ENCODE results near the gene CARD16. TPM values are rescaled to one million over a fixed set of nuclear protein-coding genes. Genes with fewer than 3 reads are reported as not detected.

CARD16 gene
- total and polyA plus RNA-seq, 11 donors: 3.9 to 43.6 (median 9.0) TPM

DNA sequence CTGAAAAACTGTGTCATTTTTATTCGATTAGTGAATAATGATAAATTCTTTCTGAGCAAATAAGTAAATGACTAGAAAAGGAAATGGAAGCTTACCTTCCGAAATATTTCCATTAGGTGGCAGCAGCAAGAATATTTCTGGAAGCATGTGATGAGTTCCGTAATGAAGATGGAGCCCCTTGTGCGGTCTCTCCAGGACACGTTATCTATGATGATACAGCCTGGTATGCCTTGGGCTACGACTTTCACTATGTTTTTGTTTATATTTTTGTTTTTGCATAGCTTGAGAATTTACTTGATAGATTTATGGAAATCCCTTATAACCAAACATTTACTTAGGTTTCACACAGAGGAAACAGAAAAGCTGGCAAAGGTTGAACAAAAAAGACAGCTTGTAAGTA, 47.8 kb downstream of the CARD16 start:
- ATAC-seq: no peak

DNA sequence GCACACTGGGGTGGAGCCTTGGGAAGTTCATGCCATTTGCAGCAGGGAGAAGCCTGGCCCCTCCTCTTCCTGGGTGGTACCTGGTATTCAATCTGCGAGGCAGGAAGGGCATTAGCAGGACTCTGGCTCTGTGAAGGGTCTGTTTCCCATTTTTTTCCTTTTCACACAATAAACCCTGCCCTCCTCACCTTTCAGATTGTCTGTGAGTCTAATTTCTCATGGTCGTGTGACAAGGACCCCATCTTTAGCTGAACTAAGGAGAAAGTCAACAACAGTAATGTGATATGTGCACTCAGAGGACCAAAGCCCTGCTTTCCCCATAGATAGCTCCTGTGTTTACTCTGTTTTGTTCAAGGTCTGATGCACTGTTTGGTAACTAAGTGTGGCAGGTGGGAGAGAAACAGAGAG, 50.1 kb downstream of the CARD16 start:
- peak in 1 of 5 donors; percentile 32 for DNase-seq
- H3K9me3 ChIP-seq: no peaks in the 10 kb centered on the region
- 55 to 74% (median 64%) methylated on average over 2 of the region's 2 CpGs for WGBS, 4 donors
- no peak for TF ChIP-seq POLR2A (IDR thresholded peaks at IDR 0.05)
- TF ChIP-seq, protein P1, sequence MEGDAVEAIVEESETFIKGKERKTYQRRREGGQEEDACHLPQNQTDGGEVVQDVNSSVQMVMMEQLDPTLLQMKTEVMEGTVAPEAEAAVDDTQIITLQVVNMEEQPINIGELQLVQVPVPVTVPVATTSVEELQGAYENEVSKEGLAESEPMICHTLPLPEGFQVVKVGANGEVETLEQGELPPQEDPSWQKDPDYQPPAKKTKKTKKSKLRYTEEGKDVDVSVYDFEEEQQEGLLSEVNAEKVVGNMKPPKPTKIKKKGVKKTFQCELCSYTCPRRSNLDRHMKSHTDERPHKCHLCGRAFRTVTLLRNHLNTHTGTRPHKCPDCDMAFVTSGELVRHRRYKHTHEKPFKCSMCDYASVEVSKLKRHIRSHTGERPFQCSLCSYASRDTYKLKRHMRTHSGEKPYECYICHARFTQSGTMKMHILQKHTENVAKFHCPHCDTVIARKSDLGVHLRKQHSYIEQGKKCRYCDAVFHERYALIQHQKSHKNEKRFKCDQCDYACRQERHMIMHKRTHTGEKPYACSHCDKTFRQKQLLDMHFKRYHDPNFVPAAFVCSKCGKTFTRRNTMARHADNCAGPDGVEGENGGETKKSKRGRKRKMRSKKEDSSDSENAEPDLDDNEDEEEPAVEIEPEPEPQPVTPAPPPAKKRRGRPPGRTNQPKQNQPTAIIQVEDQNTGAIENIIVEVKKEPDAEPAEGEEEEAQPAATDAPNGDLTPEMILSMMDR (IDR thresholded peaks at IDR 0.05): no peak
- H3K36me3 ChIP-seq: no peaks in the 10 kb centered on the region
- H3K27ac ChIP-seq: no peak overlapping the region
- intact Hi-C loops (cut with DNase I): no loop called here
- no peaks in the 10 kb centered on the region for H3K27me3 ChIP-seq
- ATAC-seq: peak in 2 of 4 donors; percentile 34 to 38
- no peaks in the 10 kb centered on the region for H3K4me1 ChIP-seq
- H3K4me3 ChIP-seq: no peak overlapping the region

More for the DNA sequence above, 47.8 kb downstream of the CARD16 start:
- DNase-seq: no peak
- no peaks in the 10 kb centered on the region for H3K4me1 ChIP-seq
- H3K27me3 ChIP-seq: no peaks in the 10 kb centered on the region
- no peak overlapping the region for H3K4me3 ChIP-seq
- H3K27ac ChIP-seq: no peak overlapping the region
- no peaks in the 10 kb centered on the region for H3K9me3 ChIP-seq
- no peak for TF ChIP-seq POLR2A (IDR thresholded peaks at IDR 0.05)
- TF ChIP-seq, protein P1 (IDR thresholded peaks at IDR 0.05): peak in 3 of 12 donors; percentile 10 to 24 (median 24)
- H3K36me3 ChIP-seq: no peaks in the 10 kb centered on the region
- intact Hi-C loops (cut with DNase I): no loop called here
- 53 to 78% (median 69%) methylated on average over 6 of the region's 6 CpGs for WGBS, 4 donors

DNA sequence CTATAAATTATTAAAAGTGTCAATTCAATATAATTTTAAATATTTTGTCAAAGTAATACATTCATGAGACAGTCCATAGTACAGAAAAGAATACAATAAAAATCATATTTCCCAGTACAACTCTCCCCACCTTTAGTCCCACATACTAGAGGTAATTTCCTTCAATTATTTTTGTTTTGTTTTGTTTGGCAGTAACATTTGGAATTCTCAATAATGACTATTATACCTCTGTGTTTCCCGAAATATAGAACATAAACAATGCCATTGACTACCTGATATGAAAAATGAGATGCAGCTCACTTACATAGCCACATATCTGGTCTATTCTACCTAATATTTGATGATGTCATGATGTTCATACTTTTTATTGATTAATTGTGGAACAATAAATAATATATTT, 52.4 kb downstream of the CARD16 start:
- DNase-seq (no peak), ATAC-seq (peak in 1 of 4 donors; percentile 24)
- Histone ChIP-seq H3K27ac (peak overlapping the region in 1 of 12 donors; percentile 19), H3K4me3 (no peak overlapping the region), H3K9me3 (peaks cover 0 to 14% (median 7%) of the 10 kb centered on the region in 12 donors), H3K36me3 (no peaks in the 10 kb centered on the region), H3K27me3 (no peaks in the 10 kb centered on the region), H3K4me1 (no peaks in the 10 kb centered on the region)
- no peak for TF ChIP-seq POLR2A (IDR thresholded peaks at IDR 0.05)
- TF ChIP-seq, protein P1 (IDR thresholded peaks at IDR 0.05): no peak
- 31 to 69% (median 59%) methylated on average over 1 of the region's 1 CpG for WGBS, 4 donors
- intact Hi-C loops (cut with DNase I): no loop called here

DNA sequence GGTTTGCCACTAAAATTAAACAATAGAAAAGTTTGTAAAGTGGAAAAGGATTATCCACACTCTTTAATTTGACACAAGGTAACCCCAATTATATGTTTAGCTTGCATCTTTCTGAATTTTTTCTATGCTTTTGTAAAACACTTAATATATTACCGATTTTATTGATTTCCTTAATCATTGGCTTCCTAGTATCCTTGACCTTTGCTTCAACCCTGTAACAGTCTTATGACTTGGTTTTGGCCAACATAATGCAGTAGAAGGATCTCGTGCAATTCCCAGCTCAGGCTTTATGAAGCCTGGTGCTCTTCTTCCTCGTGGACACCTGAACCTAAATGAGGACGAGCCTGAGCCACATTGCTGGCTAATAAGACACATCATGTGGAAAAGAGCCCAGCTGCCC, 53.1 kb downstream of the CARD16 start:
- no peaks in the 10 kb centered on the region for H3K4me1 ChIP-seq
- WGBS, 4 donors: 81 to 94% (median 88%) methylated on average over 4 of the region's 4 CpGs
- intact Hi-C loops (cut with DNase I): no loop called here
- no peaks in the 10 kb centered on the region for H3K36me3 ChIP-seq
- peaks cover 0 to 22% (median 8%) of the 10 kb centered on the region in 12 donors for H3K9me3 ChIP-seq
- H3K4me3 ChIP-seq: no peak overlapping the region
- DNase-seq: no peak
- ATAC-seq: no peak
- TF ChIP-seq, protein P1 (IDR thresholded peaks at IDR 0.05): no peak
- no peak for TF ChIP-seq POLR2A (IDR thresholded peaks at IDR 0.05)
- H3K27ac ChIP-seq: peak overlapping the region in 1 of 12 donors; percentile 19
- no peaks in the 10 kb centered on the region for H3K27me3 ChIP-seq

Other genes starting within 250 kb of the CARD16 start
- 1 to 10 TPM in 1 of 9 donors, under 1 TPM in 3, not detected in 5; 0.39 to 1.3 (median 0.47) TPM for gene CASP12, start 146.9 kb downstream of the CARD16 start, total RNA-seq
- under 1 TPM; 0.10 to 0.15 TPM for gene CASP12, start 146.9 kb downstream of the CARD16 start, polyA plus RNA-seq
- gene CASP4, start 76.8 kb downstream of the CARD16 start, total RNA-seq: 10 to 100 TPM in 7 of 9 donors, 1 to 10 TPM in 2; 7.6 to 74.5 (median 11.2) TPM
- gene CASP4, start 76.8 kb downstream of the CARD16 start, polyA plus RNA-seq: 10 to 100 TPM in 1 of 2 donors, 1 to 10 TPM in 1; 8.1 to 14.9 TPM
- gene CASP5, start 22.2 kb downstream of the CARD16 start, total RNA-seq: 1 to 10 TPM in 1 of 9 donors, under 1 TPM in 1, not detected in 7; 0.45 to 2.7 TPM
- under 1 TPM in 1 of 2 donors, not detected in 1; 0.10 TPM for gene CASP5, start 22.2 kb downstream of the CARD16 start, polyA plus RNA-seq
- 10 to 100 TPM in 2 of 9 donors, 1 to 10 TPM in 7; 2.8 to 68.4 (median 7.8) TPM for gene CASP1, start 10.2 kb downstream of the CARD16 start, total RNA-seq
- 1 to 10 TPM; 4.8 to 8.6 TPM for gene CASP1, start 10.2 kb downstream of the CARD16 start, polyA plus RNA-seq
- not detected for gene CARD18, start 94.4 kb upstream of the CARD16 start, total RNA-seq
- gene CARD18, start 94.4 kb upstream of the CARD16 start, polyA plus RNA-seq: under 1 TPM in 1 of 2 donors, not detected in 1; 0.91 TPM